Breast epithelium (tissue), 3 donors: ENCODE data around the gene KRT16.

Experiments used
- CTCF ChIP-seq, 3 donors: fragments of 450-650 bp; IDR thresholded peaks; one replicate each; pipeline ENCODE4 v1.5.1; 2016 to 2017; ENCODE audit warnings: antibody characterized with exemption in 3 of 3, mild to moderate bottlenecking in 3 of 3, moderate library complexity in 3 of 3
- POLR2A ChIP-seq: fragments of 450-650 bp; IDR thresholded peaks from one replicate; pipeline ENCODE4 v1.6.1; 2016; ENCODE audit warnings: antibody characterized with exemption, mild to moderate bottlenecking, moderate library complexity

DNA sequence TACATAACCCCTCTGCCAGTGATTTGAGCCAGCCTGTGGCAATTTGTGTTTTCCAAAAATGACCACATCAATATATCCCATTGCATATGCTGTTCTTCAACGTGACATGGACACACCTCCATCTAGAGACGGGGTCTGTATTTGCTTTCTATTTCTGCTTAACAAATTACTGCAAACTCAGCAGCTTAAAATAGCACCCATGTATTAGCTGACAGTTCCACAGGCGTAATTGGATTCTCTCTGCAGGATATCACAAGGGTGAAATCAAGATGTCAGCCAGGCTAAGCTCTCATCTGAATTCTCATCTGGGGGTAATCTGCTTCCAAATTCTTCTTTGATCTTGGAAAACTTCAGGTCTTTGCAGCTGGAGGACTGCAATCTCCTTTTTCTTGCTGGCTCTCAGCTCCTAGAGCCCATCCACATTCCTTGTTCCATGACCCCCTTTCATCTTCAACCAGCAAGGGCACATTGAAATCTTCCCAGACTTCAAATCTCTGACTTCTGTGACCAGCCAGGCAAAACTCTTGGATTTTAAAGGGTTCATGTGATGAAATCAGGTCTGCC is 48.9 kb downstream of the KRT16 start:
- no peak for TF ChIP-seq CTCF (IDR thresholded peaks at IDR 0.05)
- TF ChIP-seq POLR2A = no peak
